T-helper 1 cell treated with Interleukin-12 subunit alpha and Interleukin-12 subunit beta and Interleukin-4 antibody, amounts not matched to agents 30 μg/mL and 1 μg/mL, for 36 hours (primary cell): ENCODE results near the gene C9orf85.
"Not testable (repeated sequence)": the region's sequence is repeated elsewhere in the genome, so short reads cannot be mapped to it uniquely, and the experiment has no call there.

ENCODE experiments used
- H3K27ac Mint-ChIP-seq: one replicate; pipeline ENCODE4 v1.8.0; 2021; ENCODE audit warnings: mild to moderate bottlenecking, mixed read lengths
- H3K27me3 Mint-ChIP-seq: one replicate; pipeline ENCODE4 v1.8.0; 2021; ENCODE audit warnings: low read depth, mixed read lengths
- H3K36me3 Mint-ChIP-seq: one replicate; pipeline ENCODE4 v1.8.0; 2021; ENCODE audit warnings: low read depth, mixed read lengths
- H3K4me1 Mint-ChIP-seq: one replicate; pipeline ENCODE4 v1.8.0; 2021; ENCODE audit warnings: low read depth, mixed read lengths
- H3K4me3 Mint-ChIP-seq: one replicate; pipeline ENCODE4 v1.8.0; 2021; ENCODE audit warnings: mild to moderate bottlenecking, moderate library complexity, mixed read lengths
- H3K9me3 Mint-ChIP-seq: one replicate; pipeline ENCODE4 v1.8.0; 2021; ENCODE audit warnings: mixed read lengths

The C9orf85 gene

GRCh38 chr9:71891557-71892189 lies 19.8 kb upstream of the C9orf85 start:
- H3K27me3 Mint-ChIP-seq = no peaks in the 10 kb centered on the region
- H3K36me3 Mint-ChIP-seq = peaks cover 10% of the 10 kb centered on the region
- H3K27ac Mint-ChIP-seq = no peak overlapping the region
- no peak overlapping the region for H3K4me3 Mint-ChIP-seq
- H3K9me3 Mint-ChIP-seq = no peaks in the 10 kb centered on the region
- H3K4me1 Mint-ChIP-seq = peaks cover 42% of the 10 kb centered on the region

GRCh38 chr9:71895117-71895516 lies 16.3 kb upstream of the C9orf85 start:
- Mint-ChIP-seq H3K4me3 (peak overlapping the region; percentile 48), H3K27ac (peak overlapping the region; percentile 75), H3K27me3 (no peaks in the 10 kb centered on the region), H3K36me3 (peaks cover 10% of the 10 kb centered on the region), H3K9me3 (no peaks in the 10 kb centered on the region), H3K4me1 (peaks cover 57% of the 10 kb centered on the region)

GRCh38 chr9:71895955-71896354 lies 15.5 kb upstream of the C9orf85 start:
- H3K9me3 Mint-ChIP-seq = no peaks in the 10 kb centered on the region
- H3K27ac Mint-ChIP-seq = peak overlapping the region; percentile 74
- peak overlapping the region; percentile 40 for H3K4me3 Mint-ChIP-seq
- H3K27me3 Mint-ChIP-seq = no peaks in the 10 kb centered on the region
- H3K36me3 Mint-ChIP-seq = peaks cover 10% of the 10 kb centered on the region
- peaks cover 57% of the 10 kb centered on the region for H3K4me1 Mint-ChIP-seq

- peaks cover 59% of the 10 kb centered on the region for H3K4me1 Mint-ChIP-seq
- peaks cover 9% of the 10 kb centered on the region for H3K36me3 Mint-ChIP-seq
- no peaks in the 10 kb centered on the region for H3K9me3 Mint-ChIP-seq
- peak overlapping the region; percentile 23 for H3K4me3 Mint-ChIP-seq
- H3K27ac Mint-ChIP-seq = peak overlapping the region; percentile 74
- no peaks in the 10 kb centered on the region for H3K27me3 Mint-ChIP-seq
These were observed 14.7 kb upstream of the C9orf85 start for GRCh38 chr9:71896761-71897160.

GRCh38 chr9:71897577-71897976 lies 13.9 kb upstream of the C9orf85 start:
- Mint-ChIP-seq H3K9me3 (no peaks in the 10 kb centered on the region), H3K27me3 (no peaks in the 10 kb centered on the region), H3K36me3 (peaks cover 9% of the 10 kb centered on the region)

GRCh38 chr9:71898756-71899155 lies 12.7 kb upstream of the C9orf85 start:
- not testable (repeated sequence) for H3K36me3 Mint-ChIP-seq, H3K9me3 Mint-ChIP-seq, H3K27me3 Mint-ChIP-seq
- Mint-ChIP-seq H3K27ac (peak overlapping the region; percentile 67), H3K4me3 (peak overlapping the region; percentile 12), H3K4me1 (peaks cover 66% of the 10 kb centered on the region)

More at GRCh38 chr9:71897577-71897976, 13.9 kb upstream of the C9orf85 start:
- Mint-ChIP-seq H3K4me1 (peaks cover 66% of the 10 kb centered on the region), H3K4me3 (peak overlapping the region; percentile 47), H3K27ac (peak overlapping the region; percentile 67)

- H3K27me3 Mint-ChIP-seq = no peaks in the 10 kb centered on the region
- H3K9me3 Mint-ChIP-seq = no peaks in the 10 kb centered on the region
- H3K4me1 Mint-ChIP-seq = peaks cover 48% of the 10 kb centered on the region
- H3K36me3 Mint-ChIP-seq = peaks cover 4% of the 10 kb centered on the region
- H3K4me3 Mint-ChIP-seq = peak overlapping the region; percentile 29
- H3K27ac Mint-ChIP-seq = peak overlapping the region; percentile 32
These were observed 9.5 kb upstream of the C9orf85 start for GRCh38 chr9:71901695-71902597.

GRCh38 chr9:71904076-71904475 lies 7.4 kb upstream of the C9orf85 start:
- no peaks in the 10 kb centered on the region for H3K27me3 Mint-ChIP-seq
- peaks cover 49% of the 10 kb centered on the region for H3K4me1 Mint-ChIP-seq
- H3K9me3 Mint-ChIP-seq = no peaks in the 10 kb centered on the region
- no peak overlapping the region for H3K27ac Mint-ChIP-seq
- no peak overlapping the region for H3K4me3 Mint-ChIP-seq
- H3K36me3 Mint-ChIP-seq = peaks cover 3% of the 10 kb centered on the region

GRCh38 chr9:71908825-71909224 lies 2.6 kb upstream of the C9orf85 start:
- Mint-ChIP-seq H3K9me3 (no peaks in the 10 kb centered on the region), H3K27ac (no peak overlapping the region), H3K36me3 (peaks cover 8% of the 10 kb centered on the region), H3K27me3 (no peaks in the 10 kb centered on the region), H3K4me1 (peaks cover 45% of the 10 kb centered on the region), H3K4me3 (peak overlapping the region; percentile 97)

GRCh38 chr9:71909887-71910649 lies 1.4 kb upstream of the C9orf85 start:
- Mint-ChIP-seq H3K36me3 (peaks cover 8% of the 10 kb centered on the region), H3K4me3 (peak overlapping the region; percentile 97), H3K4me1 (peaks cover 52% of the 10 kb centered on the region), H3K9me3 (no peaks in the 10 kb centered on the region), H3K27ac (peak overlapping the region; percentile 73), H3K27me3 (no peaks in the 10 kb centered on the region)

- Mint-ChIP-seq H3K4me3 (peak overlapping the region; percentile 97), H3K36me3 (peaks cover 8% of the 10 kb centered on the region), H3K27ac (peak overlapping the region; percentile 94), H3K9me3 (no peaks in the 10 kb centered on the region), H3K27me3 (no peaks in the 10 kb centered on the region), H3K4me1 (peaks cover 50% of the 10 kb centered on the region)
These were observed 784 bp upstream of the C9orf85 start for GRCh38 chr9:71910650-71911060.

GRCh38 chr9:71911908-71912335 lies 483 bp downstream of the C9orf85 start:
- Mint-ChIP-seq H3K27ac (peak overlapping the region; percentile 94), H3K4me1 (peaks cover 50% of the 10 kb centered on the region)

GRCh38 chr9:71915495-71915894 lies 4.1 kb downstream of the C9orf85 start:
- Mint-ChIP-seq H3K27ac (no peak overlapping the region), H3K36me3 (peaks cover 19% of the 10 kb centered on the region), H3K4me1 (peaks cover 39% of the 10 kb centered on the region), H3K27me3 (no peaks in the 10 kb centered on the region), H3K4me3 (no peak overlapping the region), H3K9me3 (no peaks in the 10 kb centered on the region)

More at GRCh38 chr9:71911908-71912335, 483 bp downstream of the C9orf85 start:
- Mint-ChIP-seq H3K27me3 (no peaks in the 10 kb centered on the region), H3K9me3 (no peaks in the 10 kb centered on the region), H3K4me3 (peak overlapping the region; percentile 97), H3K36me3 (peaks cover 7% of the 10 kb centered on the region)

GRCh38 chr9:71916834-71917534 lies 5.5 kb downstream of the C9orf85 start:
- peaks cover 18% of the 10 kb centered on the region for H3K36me3 Mint-ChIP-seq
- no peak overlapping the region for H3K27ac Mint-ChIP-seq
- H3K4me3 Mint-ChIP-seq = no peak overlapping the region
- peaks cover 38% of the 10 kb centered on the region for H3K4me1 Mint-ChIP-seq
- H3K27me3 Mint-ChIP-seq = no peaks in the 10 kb centered on the region
- H3K9me3 Mint-ChIP-seq = no peaks in the 10 kb centered on the region
